Cerebellar cortex (tissue), 1 donor: ENCODE results near the gene FBXO24.
"Not testable (repeated sequence)": the region's sequence is repeated elsewhere in the genome, so short reads cannot be mapped to it uniquely, and the experiment has no call there.

Experiments used
- DNase-seq: peaks from one replicate; pipeline ENCODE4 v3.0.0-alpha.2; 2015; ENCODE audit warnings: low spot score

Gene FBXO24, protein sequence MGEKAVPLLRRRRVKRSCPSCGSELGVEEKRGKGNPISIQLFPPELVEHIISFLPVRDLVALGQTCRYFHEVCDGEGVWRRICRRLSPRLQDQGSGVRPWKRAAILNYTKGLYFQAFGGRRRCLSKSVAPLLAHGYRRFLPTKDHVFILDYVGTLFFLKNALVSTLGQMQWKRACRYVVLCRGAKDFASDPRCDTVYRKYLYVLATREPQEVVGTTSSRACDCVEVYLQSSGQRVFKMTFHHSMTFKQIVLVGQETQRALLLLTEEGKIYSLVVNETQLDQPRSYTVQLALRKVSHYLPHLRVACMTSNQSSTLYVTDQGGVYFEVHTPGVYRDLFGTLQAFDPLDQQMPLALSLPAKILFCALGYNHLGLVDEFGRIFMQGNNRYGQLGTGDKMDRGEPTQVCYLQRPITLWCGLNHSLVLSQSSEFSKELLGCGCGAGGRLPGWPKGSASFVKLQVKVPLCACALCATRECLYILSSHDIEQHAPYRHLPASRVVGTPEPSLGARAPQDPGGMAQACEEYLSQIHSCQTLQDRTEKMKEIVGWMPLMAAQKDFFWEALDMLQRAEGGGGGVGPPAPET

DNA sequence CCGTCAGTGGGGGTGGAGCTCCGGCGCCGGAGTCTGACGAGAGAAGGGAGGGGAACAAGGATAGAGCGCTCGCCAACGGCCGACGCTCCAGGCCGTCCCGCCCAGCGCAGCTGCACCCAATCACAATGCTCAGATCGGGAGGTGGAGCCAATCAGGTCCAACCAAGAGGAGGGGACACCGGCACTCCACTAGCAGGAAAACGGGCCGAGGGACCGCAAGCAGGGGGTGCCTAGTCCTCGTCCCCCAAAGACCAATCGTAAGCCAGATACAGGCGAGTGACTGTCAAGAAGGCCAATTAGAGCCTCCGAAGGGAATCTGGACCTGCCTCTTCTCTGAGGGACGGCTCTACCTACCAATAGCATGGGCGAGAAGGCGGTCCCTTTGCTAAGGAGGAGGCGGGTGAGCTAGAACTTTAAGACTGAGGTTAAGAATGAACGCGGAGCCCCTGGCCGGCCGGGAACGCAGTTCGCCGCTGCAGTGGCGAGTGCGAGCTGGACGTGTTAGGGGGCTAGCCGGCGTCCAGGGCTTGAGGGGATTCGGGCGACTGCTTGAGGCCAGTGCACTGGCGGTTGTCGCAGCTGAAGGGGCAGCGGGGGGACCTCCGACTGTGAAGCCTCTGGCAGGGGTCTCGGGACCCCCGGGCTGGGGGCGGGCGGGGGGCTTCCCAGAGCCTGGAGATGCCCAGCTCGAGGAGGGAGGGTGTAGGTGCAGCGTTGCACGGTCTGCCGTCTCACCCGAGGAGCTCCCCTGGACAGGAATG is at the start of gene FBXO24:
FBXO24 (plus strand) TSS at position 63 of the 760 bp plus-strand sequence; CDS start at position 361, 298 bp downstream.
- DNase-seq: peak; percentile 100

DNA sequence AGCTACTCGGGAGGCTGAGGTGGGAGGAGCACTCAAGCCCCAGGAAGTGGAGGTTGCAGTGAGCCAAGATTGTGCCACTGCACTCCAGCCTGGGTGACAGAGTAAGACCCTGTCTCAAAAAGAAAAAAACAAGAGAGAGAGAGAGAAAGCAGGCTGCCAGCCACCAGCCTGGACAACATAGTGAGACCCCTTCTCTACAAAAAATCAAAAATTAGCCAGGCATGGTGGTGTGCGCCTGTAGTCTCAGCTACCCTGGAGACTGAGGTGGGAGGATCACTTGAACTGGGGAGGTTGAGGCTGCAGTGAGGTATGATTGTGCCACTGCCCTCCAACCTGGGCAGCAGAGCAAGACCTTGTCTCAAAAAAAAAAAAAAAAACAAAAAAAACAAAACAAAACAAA is 49.4 kb upstream of the FBXO24 start:
- DNase-seq: not testable (repeated sequence)

DNA sequence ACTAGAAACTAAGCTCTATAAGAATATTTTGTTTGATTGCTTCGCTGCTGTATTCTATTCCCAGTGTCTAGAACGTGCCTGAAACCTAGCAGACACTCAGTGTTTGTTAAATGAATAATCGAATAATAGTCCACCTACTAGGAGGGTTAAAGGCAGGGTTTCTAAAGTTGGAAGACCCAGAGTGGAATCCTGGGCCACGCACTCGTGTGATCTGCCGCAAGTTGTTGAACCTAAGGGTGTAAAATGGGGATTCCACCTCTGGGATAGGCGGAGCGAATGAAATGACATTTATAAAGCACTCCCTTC is 47.8 kb upstream of the FBXO24 start:
- DNase-seq: no peak

DNA sequence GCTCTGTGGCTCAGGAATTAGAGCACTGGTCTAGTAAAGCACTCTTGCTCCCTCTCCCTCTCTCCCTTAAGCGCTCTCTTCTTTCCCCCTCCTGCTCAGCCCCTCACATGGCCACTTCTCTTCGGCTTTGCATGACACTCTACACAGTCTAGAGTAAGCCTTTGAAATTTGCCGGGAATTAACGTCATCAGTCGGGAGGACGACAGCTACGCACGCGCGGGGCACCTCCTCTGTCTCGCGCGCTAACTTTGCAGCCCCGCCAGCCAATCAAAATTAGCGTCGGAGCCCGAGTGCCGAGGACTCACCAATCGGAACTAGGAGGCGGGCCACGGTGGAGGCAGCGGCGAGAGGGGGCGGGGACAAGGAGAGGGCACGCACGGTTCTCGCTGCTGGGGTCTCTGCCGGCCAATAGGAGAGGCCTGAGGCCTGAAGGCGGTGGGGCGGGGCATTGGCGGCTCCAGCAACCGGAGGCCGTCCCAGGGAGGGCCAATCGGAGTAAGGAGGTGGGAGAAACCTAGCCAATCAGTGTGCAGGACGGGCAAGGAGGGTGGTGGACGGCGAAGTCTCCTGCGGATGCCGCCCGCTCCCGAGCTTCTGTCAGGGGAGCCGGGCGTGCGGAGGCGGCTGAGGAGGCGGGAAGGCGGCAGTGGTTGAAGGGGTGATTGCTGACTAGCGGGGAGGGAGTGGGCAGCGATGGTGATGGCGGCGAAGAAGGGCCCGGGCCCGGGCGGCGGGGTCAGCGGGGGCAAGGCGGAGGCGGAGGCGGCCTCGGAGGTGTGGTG is 47.3 kb upstream of the FBXO24 start, which contains the start of gene AGFG2:
AGFG2 (plus strand) TSS at position 550 of the 782 bp plus-strand sequence; CDS start at position 694, 144 bp downstream.
- peak; percentile 100 for DNase-seq

DNA sequence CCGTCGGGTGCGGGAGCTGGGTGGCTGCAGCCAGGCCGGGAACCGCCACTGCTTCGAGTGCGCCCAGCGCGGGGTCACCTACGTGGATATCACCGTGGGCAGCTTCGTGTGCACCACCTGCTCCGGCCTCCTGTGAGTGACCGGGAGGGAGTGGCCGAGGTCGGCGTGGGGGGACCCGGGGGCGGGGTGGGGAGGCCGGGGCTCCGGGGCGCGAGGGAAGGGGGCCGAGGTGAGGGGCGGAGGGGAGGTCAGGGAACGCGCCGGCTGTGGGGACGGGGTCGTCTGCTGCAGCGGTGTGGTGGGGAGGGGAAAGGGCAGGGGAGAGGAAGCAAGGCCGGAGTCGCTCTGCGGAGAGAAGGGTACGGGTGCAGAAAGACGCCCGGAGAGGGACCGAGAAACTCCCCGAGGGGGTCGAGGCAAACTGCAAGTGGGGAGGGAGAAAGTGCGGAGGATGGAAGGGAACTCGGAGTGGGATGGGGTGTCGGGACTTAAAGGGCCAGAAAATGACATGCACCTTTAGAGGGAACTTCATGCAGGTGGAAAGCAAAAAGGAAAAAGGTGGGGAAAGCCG is 46.6 kb upstream of the FBXO24 start:
- no peak for DNase-seq

DNA sequence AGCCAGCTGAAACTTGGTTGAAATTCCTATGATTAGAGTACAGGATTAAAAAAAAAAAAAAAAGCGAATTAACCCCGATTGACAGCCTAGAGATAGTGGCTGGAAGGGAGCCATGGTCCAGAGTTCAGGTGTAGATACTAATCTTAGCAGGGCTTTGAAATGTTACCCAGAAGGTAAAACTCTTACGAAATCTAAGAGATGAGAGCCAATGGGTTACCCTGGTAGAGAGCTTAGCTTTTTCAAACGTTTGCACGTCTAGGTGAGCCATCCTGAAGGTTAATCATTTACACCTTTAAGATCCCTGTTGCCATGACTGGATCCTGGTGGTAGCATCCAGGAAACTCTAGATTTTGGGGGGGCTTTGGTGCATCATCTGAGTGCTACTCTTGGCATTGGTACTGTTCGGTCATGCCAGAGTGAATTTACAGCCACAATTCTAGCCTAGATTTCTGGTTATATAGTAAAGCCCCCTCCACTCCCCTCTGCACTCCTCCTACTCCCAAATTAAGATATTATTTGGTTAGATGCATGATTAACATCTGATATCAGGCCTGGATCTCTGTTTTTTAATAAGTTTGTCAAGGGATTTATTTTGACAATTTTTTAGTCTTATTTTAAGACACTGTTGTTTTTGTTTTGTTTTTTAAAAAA is 45.9 kb upstream of the FBXO24 start:
- no peak for DNase-seq

DNA sequence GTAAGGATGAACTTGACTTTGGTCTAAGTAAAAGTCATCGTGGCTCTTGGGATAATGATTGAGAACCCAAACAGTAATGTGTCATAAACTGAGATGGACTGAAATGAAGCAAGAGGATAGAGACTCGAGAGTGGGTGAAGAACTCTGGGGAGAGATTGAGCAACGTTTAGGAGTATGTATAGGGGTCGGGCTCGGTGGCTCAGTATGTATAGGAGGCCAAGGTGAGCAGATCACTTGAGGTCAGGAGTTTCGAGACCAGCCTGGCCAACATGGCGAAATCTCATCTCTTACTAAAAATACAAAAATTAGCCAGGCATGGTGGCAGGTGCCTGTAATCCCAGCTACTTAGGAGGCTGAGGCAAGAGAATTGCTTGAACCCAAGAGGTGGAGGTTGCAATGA is 44.8 kb upstream of the FBXO24 start:
- not testable (repeated sequence) for DNase-seq

DNA sequence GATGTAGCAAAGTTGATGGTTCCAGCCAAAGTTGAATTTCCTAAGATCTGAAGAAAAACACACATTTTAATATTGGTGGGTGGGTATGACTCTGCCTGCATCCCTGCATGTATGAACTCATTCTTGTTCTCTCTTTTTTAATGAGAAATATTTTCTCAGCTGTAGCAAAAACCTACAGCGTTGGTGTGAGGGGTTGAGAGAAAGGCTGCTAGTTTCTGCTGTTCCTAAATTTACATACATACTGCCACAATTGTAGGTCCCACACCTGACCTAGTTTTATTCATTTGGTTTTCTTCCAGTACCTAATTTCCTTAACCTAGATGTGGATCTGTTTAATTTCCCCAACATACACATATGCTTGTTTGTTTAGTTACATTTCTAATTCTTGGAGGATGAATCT is 42.5 kb upstream of the FBXO24 start:
- peak; percentile 65 for DNase-seq

DNA sequence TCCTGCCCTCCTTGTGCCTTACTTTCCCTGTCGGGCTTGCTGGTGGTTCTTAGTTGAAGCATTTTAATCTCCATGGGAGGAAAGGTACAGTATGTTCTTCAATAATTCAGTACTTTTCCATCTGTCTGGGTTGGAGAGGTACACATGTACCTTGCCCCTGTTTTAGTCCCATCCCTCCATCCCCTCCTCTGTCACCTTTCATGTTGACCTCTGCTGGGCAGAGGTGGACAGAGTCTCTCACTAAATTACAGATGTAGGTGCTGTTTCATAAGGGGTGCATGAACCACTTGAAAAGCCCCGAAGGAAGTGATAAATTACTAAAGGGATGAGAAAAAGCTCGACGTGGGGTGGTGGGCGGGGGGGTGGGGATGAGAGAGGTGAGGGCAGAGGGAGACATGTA is 41.7 kb upstream of the FBXO24 start:
- DNase-seq: no peak

DNA sequence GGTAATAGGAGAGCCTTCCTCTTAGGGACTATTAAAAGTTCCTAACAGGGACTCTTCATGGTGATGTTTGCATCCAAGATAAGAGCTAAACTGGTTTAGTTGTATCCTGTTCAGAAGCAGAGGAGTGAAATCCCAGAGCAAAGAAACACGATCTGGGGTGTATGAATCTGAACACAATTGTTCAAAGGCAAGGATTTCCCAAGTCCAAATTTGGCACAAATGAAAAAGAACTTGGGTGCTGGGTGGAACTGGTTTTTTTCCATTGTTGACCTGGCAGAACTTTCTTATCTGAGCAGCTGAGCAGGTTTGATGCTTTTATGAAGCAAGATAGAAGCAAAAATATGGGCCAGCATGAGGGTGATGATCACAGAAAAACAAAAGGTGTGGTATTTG is 41.2 kb upstream of the FBXO24 start:
- DNase-seq: peak; percentile 74

DNA sequence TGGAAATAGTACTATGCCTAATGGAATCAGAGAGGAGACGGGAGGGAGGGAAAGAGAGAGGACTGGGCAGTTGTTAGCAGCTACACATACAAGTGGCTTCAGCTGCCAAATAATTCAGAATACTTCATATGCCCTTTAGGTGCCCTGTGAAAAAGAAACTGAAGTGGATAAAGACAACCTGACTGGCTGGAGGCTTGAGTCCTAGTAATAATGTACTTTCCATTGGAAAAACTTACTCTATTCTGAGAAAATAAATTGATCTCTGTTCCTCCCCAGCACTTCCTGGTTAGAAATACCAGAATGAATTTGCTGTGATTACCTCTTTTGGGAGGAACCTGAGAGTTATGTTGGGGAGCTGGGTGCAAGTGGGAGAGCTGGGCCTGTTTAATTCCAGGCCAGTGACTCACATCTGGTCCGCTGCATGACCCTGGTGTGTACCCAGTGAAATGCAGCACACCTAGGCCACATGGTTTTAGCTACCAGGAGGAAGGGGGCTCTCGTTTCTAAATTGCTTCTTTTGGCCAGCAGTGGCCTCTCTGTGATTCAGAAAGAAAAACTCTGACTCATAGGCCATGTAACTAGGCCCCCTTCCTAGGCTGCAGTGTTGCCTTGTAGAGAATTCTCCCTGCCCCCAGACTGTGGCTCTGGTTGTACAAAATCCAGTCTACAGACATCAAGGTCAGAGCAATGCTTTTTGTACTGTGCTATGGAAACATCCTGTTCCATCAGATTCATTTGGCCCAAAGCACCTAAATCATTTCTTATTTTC is 40.6 kb upstream of the FBXO24 start:
- DNase-seq: peak; percentile 81

DNA sequence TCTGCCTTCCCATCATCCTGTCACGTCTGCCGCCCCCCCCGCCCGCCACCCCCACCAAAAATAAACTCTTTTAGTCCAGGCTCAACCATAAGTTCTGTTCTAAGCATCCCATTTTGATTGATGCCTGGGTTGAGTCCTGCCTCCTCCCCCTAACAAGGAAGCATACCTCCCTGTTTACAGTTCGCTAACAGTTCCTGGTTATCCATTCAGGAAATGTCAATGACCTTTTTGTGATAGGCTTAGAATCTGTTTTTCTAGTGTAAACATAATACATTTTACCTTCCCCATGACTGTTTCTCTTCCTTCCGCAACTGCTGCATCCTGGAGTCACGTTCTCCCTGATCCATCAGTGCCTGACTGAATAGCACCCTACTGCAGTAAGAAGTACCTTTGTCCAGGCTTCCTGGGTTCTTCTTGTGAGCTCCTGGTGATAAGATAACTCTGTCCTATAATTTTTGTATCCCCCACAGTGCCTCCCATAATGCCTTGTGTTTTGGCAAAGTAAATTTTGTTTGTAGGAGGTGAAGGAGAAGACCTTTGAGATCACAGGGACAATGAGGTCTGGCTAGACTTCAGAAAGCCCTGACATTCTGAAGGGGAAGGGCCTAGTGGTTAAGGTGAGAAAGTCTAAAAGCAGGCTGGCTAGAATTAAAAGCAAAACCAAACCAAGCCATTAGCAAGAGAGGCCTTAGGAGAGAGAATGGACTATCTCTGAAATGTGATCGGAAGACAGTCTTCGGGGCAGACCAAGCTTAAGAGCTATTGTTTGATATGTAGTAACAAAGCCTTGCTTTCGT is 39.8 kb upstream of the FBXO24 start:
- DNase-seq: no peak

DNA sequence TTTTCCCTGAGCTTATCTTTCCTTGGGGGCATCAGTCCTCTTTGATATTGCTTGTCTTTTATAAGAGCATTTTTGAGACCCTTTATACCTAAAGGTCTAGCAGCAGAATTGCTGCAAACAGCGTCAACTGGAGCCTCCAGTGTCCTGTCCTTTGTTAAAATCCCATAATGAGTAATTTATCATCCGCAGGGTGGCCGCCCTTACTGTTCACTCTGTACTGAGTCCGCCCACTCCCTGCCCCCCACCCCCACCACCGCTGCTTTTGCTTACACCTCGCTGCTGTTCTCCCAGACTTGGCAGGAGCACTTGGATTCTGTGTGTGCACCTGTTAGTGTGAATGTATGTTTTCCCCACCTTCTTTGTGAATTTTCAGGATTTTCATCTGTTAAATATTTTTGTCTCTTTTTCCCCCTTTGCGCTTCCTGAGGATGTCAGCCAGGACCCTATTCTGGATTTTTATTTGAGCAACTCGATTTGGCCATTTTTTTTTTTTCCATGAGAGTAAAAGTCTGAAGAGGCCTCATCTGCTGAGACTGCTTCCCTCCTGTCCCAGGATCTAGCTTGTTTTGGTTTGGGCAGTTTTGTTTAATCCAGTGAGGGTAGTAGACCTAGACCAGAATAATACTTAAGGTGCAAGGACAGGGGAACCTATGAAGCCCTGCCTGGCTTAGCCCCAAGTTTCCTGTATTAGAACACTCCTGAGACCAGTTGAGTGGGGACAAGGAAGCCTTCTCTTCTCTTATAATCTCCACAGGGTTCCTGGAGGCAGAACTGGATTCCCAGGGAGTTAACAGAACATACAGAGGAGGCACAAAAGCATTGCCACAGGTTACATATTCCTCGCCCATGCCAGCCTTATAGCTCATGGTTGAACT is 39.0 kb upstream of the FBXO24 start:
- DNase-seq: no peak

DNA sequence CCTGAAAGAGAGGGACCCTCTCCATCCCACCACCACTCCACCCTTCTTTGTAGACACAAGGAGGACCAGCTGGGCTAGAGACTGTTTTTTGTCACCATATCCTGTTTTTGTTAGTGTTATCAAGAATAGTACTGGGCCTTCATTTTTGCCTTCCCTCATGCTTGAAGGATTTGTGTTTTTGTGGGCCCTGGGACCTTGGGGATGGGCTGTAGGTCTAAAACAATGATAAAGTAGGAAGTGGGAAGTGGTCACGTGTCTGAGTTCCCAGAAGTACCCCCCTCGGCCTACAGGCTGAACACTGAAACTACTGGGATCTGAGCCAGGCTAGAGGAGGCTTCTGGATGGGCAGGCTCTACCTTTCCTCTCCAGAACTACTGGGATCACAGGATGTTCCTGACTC is 38.3 kb upstream of the FBXO24 start:
- DNase-seq: no peak

DNA sequence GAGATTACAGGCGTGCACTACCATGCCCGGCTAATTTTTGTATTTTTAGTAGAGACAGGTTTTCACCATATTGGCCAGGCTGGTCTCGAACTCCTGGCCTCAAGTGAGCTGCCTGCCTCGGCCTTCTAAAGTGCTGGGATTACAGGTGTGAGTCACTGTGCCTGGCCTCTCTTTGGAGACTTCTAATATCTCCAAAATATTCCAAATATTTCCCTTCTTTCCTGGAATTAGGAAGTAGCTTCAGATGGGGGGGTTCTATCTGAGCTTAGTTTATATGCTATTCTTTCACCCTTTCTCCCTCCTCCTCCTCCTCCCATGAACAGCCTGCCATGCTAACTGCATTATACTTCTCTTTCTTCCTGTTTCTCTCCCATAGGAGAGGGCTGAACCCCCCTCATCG is 37.7 kb upstream of the FBXO24 start:
- not testable (repeated sequence) for DNase-seq

DNA sequence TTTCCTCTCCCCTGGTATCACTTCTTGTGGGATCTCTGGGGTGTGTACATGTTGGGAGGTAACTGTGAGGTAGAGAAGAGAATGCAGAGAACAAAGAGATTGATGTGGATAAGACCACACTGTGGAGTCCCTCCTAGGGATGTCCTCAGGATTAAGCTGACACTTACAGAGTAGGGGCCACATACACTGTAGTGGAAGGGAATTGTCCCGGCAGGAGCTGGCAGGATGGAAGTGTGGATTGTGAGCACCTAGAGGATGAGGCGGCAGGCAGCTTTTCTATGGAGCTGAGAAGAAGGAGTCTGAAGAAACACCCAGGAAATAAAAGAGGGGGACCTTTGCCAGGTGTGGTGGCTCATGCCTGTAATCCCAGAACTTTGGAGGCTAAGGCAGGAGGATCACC is 33.6 kb upstream of the FBXO24 start:
- no peak for DNase-seq

DNA sequence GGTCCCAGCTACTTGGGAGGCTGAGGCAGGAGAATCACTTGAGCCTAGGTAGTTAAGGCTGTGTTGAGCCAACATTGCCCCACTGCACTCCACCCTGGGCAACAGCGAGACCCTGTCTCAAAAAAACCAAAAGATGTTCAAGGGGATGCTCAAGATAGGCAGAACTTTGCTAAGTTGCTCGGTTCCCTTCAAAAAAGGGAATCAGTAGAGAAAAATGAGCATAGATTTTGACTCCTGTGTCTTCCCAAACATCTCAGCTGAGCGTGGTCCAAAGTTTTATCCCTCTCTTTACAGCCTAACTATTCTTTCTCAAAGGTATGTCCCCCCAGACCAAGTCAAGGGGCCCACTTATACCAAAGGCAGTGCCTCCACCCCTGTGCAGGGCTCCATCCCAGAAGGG is 33.1 kb upstream of the FBXO24 start:
- no peak for DNase-seq

DNA sequence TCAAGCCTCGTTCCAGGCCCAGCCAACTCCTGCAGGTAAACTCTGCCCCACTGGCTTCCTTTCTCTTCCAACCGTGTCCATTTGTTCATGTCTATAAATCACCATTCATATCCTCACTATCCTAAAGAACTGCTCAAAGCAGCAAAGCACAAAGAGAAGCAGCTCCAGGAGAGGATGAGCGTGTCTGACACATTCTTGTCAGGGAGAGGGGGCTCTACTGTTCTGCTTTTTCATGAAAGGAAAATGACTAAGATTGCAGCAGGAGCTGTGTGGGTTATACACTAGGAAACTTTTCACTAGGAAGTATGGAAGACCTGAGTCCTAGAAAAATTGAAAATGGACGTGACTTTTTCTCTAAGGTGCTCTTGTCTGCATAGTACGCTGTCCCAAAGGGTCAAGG is 30.4 kb upstream of the FBXO24 start:
- DNase-seq: no peak

DNA sequence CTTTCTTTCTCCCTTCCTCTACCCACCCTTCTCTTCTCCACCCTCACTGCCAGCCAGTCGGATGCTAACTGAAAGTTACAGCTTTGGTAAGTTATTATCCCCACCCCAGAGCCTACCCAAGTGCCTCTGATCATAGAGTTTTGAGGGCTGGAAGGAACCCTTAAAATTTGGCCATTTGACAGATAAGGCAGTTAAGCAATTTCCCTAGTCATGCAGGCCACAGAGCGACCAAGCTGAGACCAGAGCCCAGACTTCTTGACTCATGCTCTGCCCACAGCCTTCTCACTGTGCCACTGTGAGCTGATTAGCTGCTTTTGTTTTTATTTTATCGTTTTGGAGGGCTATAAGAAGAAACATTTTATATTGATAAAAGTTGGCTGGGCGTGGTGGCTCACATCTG is 29.6 kb upstream of the FBXO24 start:
- no peak for DNase-seq
